HG02938 (cell line): ENCODE data around the gene FABP1.

ENCODE experiments used
- ATAC-seq: cut with Tn5 transposase; IDR thresholded peaks from one replicate; pipeline ENCODE4 v1.9.1; 2021; ENCODE audit warnings: mild to moderate bottlenecking, moderate library complexity; ENCODE audit not compliant: unreplicated experiment

The FABP1 gene

DNA sequence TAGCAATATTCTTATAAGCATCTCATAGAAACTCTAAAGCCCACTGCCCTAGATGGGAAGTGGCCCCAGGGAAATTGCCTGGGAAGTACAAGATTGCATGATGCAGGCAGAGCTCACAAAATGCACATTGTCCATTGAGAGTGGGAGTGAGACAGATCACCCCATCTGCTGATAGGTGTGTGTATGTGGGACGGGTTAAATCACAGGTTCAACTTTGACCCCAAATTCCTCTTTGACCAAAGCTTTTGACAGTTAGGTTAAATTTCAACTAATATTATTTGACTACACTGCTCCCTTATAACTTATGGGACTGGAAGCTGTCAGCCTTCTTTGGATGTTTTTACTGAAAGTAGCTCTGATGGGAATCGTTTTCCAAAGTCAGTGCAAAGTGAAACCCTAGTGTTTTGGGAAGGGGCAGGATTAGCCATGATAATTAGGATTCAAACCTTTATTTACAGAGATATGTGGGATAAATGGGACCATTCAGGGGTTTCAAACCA, 11.4 kb upstream of the FABP1 start:
- no peak for ATAC-seq

DNA sequence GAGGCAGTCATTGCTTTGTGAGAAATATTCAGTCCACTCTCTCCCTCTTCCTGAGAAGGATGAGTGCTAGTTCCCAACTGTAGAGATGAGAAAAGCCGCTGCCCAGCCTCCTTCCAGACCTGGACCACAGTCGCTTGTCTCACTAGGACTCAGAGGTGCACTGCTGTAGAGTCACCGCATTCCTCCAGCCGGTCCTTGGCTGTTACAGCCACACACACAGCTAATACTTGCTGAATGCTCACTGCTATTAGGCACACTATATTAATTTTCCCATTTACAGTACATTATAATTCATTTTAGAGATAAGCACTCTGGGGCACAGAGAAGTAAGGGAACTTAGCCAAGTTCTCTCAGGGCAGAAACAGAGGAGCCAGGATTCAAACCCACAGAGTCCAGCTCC, 10.0 kb upstream of the FABP1 start:
- ATAC-seq: no peak

DNA sequence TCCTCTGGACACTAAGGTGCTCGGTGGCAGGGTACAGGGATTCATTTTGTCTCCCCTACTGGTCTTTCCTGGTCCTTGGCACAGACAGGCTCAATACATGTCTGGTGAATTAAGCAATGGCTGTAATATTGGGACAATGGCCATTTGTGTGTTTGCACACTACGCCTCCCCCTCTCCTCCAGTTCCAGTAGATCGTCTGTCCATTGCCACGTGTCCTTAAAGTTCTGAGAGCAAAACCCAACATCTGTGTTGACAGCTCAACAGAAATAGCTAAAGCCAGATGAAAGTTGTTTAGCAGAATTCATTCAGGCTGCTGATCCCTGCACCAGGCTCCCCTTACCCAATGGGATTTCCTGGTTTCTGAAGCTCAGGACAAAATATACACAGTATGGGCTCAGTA, 9.0 kb upstream of the FABP1 start:
- no peak for ATAC-seq

DNA sequence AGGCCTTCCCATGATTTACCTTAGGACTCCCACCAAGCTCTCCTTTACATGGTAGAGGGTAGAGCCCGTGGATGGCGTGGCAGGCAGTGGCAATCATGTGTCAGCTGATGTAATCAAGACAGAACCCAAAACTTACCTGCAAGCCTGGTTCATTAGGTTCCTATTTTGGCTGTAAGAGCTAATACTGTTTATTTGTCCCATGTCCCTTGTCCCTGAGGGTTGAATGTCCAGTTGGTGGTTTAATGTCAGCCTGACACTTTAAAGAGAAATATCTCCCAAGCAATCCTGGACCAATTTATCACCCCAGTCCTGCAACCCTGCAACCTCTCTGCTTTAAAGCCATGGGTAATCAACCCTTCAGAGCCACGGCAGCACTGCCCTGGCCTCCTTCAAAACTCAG, 6.0 kb upstream of the FABP1 start:
- no peak for ATAC-seq

DNA sequence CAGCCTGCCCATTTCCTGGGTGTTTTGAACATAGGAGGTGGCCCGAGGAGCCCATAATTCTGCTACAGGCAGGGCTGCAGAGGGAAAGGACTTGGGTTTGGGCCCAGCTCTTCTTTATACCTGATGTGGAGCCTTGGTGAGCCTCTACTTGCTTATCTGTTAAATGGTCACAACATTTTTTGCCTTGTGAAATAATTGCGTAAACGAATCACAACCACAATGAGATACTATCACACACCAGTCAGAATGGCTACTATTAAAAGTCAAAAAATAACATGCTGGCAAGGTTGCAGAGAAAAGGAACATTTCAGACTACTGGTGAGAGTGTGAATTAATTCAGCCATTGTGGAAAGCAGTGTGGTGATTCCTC, 4.1 kb upstream of the FABP1 start:
- no peak for ATAC-seq

DNA sequence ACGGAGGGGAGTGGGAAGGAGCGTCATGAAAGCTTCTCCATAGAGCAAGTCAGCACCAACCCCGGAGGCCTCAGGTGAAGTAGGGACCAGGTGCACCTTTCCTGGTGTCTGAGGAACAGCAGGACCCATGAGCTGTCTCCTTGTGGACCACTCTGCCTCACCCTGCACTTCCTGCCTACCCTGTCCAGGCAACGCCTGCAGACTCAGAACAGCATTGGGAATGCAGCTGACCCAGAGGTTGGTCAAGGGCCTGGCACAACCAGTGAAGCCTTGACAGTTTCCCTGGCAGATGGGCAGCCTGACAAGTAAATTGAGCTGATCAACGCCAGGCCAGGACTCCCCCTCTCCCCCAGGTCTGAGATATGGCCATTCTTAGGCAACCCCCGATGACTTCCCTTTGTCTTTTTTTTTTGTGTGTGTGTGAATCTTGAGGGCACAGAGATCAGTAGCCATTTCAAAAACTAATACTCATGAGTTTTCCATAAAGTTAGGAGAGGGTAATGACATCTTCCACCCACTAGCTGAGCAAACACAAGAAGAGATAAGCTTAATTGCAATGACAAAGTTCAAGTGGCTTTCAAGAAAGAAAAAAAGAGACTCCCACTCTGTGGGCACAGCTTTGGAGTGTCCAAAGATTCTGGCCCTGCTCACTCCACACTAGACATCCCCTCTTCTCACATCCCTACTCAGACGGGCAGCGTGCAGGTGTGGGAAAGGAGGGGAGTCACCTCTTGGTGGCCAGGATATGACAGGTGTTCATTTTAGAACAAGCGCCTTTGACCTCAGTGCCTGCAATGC, 3.5 kb upstream of the FABP1 start:
- ATAC-seq: no peak

DNA sequence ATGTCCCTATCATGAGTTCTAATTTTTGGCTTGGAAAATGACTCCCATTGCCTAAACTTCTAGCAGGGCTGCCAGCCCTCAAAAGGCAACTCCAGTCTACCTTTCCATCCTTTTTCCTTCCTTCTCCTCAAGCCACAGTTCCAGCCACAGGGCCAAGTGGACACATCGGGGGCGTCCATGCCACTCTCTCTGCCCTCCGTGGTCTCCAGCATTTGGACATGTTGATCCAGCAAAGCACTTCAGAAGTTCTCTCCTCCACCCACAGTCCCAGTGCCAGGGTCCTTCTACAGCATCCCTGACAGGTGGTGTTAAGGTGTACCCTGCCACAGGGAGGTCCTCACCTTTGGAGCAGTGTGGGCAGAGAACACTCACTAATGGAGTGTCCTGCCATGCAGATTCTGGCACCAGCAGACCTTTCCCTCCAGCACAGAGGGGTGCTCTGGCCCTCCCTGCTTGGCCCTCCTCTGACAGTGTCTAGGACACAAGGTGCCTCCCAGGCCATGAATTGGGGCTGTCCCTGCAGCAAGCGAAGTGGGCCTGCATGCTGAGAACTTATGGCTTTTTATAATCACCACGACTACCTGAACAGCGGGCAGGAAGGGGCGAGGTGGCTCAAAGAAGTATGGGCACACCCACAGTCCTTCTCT, 1.6 kb upstream of the FABP1 start:
- ATAC-seq: no peak

DNA sequence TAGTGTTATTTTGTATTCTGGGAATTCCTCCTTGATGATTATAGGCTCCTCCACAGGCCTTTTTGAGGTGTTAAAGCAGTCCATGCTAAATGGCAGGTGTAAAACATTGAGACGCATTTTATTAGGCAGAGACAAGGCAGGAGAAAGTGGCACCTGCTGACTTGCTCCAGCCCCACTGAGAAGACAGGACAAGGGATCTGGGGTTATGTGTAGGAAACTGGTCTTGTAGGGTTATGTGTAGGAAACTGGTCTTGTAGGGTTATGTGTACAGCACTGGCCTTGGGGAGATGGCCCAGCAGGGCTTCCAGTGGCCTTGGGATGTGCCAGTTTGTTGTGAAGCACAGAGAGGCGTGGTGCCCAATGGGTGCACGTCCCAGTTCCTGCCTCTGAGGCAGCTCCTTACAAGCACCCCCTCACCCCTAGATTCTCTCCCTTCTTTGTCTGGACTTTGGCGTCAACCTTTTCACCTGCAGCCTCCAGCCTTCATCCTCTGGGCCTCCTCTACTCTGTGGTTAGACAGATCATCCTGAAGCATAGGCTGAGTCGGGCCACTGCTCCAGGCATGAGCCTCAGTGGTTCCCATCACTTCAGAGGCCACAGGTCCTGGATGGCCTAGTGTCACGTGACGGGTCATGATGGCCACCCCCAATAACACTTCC, 921 bp upstream of the FABP1 start:
- no peak for ATAC-seq

DNA sequence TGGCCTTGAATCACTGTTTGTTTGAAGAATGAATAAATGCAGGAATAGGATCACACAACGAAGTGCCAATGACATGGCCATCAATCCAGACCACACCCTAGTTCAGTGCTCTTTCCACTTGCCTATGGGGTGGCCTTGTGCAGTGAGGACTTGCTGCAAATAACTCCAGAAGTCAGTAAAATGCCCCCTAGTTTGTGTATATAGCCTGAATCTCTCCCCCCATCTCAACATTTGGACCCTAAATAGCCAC, 299 bp downstream of the FABP1 start:
- no peak for ATAC-seq

DNA sequence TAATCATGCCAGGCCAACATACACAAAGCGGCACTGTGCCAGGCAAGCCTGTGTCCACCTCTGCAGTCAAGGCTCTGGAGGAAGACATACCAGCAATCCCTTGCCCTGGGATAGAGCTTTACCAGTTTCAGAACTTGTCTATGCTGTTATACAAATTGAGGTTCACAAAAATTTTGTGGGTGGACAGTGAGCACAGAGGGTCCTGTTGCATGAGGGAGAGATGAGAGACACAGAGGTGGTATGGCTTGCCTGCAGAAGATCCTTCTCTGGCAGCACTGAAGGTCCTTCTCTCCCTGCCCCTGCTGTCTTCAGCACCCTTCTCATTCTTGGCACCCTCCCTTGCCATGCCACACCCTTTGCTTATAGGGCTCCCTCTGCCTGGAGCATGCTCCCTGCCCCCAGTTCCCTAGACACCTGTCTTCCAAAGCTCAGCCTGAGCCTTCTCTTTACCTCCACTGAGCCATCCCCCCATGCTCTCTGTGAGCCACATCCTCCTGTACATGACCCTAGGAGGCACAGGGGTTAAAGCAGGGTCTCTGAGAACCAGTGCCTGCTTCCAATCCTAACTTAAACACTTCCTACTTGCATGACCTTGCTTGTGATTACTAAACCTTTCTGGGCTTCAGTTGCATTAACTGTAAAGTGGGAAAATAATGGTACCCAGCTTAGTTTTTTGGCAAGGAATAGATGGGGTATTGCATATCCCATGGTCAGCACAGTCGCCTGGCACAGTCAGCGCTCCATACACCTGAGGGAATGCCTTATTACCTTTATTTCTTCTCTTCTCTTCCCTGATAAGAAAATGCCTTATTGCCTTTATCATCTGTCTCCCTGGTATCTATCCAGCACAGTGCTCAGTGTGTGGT, 857 bp downstream of the FABP1 start:
- ATAC-seq: no peak

DNA sequence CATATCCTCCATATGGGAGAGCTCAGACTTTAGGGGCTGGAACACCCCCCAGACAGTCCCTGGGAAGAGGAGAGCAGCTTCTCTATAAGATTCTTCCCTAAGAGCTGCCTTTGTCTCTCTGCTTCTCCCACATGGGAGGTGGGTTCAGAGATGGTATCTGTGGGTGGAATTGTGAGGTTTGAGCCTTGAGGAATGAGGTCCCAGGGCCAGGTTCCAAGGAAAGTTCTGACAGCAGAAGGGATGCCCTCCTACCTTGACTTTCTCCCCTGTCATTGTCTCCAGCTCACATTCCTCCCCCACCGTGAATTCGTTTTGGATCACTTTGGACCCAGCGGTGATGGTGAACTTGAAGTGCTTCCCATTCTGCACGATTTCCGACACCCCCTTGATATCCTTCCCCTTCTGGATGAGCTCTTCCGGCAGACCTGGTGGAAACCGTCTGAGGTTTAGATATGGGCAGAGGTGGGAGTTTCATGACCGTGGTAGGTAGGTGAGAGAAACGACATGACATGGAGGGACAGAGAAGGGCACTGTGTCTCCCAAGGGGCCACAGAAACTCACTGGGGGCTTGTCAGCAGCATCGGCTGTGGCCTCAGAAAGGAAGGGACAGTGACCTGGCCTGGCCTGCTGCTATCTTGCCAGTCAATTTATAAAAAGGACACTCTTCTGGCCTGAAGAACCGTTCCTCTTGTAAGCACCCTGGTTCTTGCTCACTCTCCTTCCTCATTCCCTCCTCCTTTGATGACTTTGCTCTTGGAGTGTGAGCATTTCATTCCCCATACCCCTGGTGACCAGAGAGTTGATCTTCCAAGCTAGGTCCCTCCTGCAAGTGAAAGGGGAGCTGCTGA, 1.7 kb downstream of the FABP1 start:
- no peak for ATAC-seq

DNA sequence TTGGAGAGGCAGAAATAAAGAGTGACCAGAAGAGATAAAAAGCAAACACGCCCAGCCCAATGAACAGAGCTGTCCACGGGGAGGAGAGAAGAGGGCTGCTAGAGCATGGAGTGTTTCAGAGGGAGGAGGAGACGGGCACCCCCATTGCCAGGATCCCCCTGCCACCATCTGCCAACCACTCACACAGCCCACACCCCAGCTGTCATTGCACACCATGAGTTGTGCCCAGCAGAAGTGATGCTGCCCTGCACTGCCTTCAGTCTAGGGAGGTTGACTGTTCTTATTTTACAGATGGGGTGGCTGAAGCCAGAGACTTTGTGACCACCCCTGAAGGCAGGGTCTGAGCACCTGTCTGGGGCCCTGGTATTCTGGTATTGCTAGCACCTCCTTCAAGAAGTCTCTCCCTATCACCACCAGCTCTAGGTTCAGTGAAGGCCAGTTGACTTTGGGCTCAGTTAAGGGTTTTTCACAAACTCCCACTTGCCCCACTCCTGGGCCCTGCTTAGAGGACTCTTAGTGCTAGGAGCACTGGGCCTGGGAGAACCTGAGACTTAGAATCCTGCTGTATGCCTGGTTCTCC, 2.4 kb downstream of the FABP1 start:
- no peak for ATAC-seq

DNA sequence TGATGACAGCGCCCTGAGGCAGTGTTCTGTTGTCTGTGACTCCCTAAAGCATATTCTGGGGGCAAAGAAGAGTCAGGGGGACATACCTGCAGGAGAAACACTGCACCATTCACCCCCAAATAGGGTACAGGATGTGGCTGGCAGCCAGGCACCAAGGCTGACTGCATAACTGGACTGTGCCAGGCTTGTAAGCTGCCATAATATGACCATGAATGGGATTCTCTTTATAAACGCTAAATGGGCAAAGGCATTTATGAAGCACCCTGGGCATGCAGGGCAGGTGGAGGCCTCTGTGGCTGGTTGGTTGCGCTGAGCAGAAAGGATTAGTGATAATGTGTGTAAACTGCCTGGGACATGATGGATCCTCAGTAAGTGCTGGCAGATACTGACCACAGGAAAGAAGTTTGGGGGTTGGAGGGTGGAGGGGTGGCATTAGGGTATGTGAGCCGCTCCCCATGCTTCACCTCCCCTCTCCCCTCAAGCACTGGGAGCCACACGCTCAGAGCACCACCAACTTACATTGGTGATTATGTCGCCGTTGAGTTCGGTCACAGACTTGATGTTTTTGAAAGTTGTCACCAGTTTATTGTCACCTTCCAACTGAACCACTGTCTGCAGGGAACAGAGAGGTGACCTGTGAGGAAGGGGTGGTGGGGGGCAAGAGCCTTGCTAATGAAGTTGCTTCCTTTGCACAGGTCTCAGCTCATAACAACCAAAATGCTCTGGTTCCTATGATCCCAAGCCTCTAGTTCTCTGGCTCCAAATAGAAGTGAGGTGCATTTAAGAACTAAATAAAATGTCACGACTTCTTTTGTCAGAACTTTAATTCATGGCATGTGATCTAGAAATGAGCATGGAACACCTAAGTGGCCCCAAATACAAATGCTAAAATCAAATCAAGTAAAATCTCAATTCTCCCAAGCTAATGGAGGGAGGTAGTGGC, 3.6 kb downstream of the FABP1 start:
- no peak for ATAC-seq

DNA sequence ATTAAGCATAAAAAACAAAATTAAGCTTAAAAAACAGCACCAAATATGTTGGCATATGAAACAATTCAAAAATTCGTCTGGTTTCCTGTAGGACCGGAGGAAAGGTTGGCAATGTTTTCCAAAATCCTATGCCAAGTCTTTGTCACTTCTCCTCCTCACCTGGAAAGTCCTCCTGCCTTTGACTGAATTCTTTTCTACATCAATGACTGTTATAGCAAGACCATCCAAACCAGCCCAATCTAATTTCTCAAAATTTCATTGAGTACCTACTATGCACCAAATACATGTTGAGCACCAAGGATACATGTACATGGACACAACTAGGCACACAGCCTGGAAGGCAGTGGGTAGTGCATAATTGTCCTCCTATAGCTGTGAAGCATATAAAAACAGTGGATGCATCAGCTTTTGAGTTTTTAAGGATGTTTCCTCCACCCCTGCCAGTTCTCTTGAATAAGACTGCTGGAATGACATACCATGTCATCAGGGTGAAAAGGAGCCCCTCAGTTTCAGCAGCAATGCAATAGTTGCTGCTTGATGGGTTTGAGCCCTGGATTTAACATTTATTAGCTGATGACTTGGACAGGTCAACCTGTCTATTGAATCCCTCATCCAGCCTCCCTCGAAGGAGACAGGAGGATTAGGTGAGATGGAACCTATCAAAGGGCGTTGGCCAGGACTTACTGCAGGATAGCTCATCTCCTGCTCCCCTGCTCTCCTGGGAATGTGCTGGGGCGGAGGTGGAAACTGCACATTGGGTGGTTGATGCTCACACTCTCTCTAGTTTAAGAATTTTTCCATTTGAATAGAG, 4.5 kb downstream of the FABP1 start:
- ATAC-seq: no peak

DNA sequence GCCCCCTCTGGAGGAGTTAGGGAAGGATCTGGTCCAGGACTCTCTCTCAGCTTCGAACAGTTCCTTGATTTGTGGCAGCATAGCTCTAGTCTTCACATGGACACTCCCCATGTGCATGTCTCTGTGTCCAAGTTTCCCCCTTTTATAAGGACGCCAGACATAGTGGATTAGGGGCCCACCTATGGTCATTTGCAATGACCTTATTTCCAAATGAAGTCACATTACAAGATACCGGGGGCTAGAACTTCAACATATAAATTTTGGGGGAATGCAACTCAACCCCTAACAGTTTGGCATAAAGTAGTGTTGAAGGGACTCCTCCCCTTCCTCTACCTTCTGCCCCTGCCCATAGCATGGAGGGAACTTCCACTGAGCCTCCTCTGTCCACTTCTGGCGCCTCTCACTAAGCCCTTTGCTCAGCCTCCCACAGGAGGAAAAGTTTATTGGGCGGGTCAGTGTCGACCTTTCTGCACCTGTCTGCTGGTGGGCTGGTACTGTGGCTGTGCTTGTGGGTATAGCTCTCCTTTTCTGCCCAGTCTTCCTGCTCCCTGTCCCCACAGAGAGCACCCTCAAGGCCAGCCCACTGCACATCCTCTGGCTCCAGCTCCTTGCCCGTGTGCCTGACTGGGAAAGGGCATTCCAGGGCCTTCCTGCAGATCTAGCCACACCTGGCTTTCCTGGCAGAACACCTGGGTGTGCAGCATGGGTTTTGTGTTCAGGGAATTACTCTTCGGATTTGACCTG, 5.5 kb downstream of the FABP1 start:
- ATAC-seq: no peak

DNA sequence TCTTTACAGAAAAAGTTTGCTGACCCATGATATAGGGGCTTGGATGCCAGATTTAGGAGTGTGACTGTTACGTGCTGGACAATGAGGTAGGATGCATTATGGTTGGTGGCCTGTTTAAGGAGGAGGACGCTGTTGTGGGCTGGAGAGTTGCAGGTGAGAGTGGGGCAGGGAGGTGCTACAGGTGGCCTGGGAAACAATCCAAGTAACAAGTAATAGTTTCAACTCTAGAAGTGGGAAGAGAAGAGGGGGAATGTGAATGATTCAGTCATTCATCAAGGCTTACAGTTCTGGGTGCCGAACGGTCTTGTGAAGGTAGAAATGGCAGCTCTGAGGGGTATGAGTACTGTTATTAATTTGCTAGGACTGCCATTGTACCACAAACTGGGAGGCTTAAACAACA, 6.2 kb downstream of the FABP1 start:
- no peak for ATAC-seq

DNA sequence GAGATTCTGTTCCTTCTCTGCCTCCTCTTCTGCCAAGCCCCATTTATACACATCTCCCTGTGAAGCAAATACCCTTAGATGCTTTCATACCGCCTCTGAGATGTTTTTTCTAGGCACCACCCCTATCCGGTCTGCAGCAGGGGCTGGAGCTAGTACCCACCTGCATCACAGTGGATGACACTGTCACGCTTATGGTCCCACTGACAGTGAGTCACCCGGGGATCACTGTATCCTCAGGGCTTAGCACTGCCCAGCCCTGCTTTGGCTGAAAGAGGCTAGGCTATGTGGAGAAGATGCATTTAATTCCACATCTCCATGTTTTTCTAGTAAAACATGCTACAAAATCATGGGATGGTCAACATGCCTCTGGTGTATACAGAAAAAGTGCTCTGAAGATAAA, 9.9 kb downstream of the FABP1 start:
- ATAC-seq: no peak
